Breast epithelium (tissue), 4 donors: ENCODE data around the gene CADM1. TPM values are rescaled to one million over a fixed set of nuclear protein-coding genes. Genes with fewer than 3 reads are reported as not detected.

Experiments
- DNase-seq, 2 donors: peaks; one replicate each; pipeline ENCODE4 v3.0.0-alpha.2; 2019; ENCODE audit warnings: low spot score in 2 of 2
- H3K27ac ChIP-seq, 2 donors: fragments of 200-600 bp; sonication (generic) in 1 of 2; one replicate each; pipeline ENCODE4 v1.5.1; 2016 to 2019; ENCODE audit warnings: mild to moderate bottlenecking in 1 of 2
- H3K27me3 ChIP-seq, 2 donors: fragments of 200-600 bp; sonication (generic) in 1 of 2; one replicate each; pipeline versions ENCODE4 v1.5.1 to v1.6.0; 2017 to 2019; ENCODE audit warnings: control low read depth in 1 of 2, mild to moderate bottlenecking in 1 of 2
- H3K36me3 ChIP-seq: fragments of 200-600 bp; one replicate; pipeline ENCODE4 v1.5.1; 2019
- H3K4me1 ChIP-seq, 2 donors: fragments of 200-600 bp; sonication (generic); one replicate each; pipeline ENCODE4 v1.5.1; 2016 to 2019; ENCODE audit warnings: control low read depth in 1 of 2
- H3K4me3 ChIP-seq, 3 donors: fragments of 200-600 bp; sonication (generic); 1 replicate in 2 of 3; 2 replicates in 1 of 3; pipeline ENCODE4 v1.5.1; 2016 to 2019; ENCODE audit warnings: mild to moderate bottlenecking in 3 of 3, moderate library complexity in 2 of 3
- H3K9me3 ChIP-seq, 2 donors: fragments of 200-600 bp; sonication (generic) in 1 of 2; one replicate each; pipeline ENCODE4 v1.5.1; 2016 to 2019; ENCODE audit warnings: control low read depth in 1 of 2
- POLR2A ChIP-seq: fragments of 450-650 bp; IDR thresholded peaks from one replicate; pipeline ENCODE4 v1.6.1; 2016; ENCODE audit warnings: antibody characterized with exemption, mild to moderate bottlenecking, moderate library complexity
- POLR2AphosphoS5 ChIP-seq, 3 donors: sonication (generic); formaldehyde crosslinking; IDR thresholded peaks; one replicate each; pipeline ENCODE4 v1.6.1; 2017; ENCODE audit warnings: antibody characterized with exemption in 3 of 3
- intact Hi-C: fragments of 100-400 bp; cut with DNase I; formaldehyde crosslinking; loops from one replicate; pipeline ENCODE4 v1.15.1; 2023; ENCODE audit warnings: low total_unique reads
- total RNA-seq, 3 donors: library from RNA; depleted of rRNA; stranded (reverse); fragments of >200 nt; gene quantifications; one replicate each; pipeline ENCODE4 v1.1.0, GENCODE V29; 2016
- TF ChIP-seq, protein P1 (sequence below), 3 donors: fragments of 450-650 bp; IDR thresholded peaks; one replicate each; pipeline ENCODE4 v1.5.1; 2016 to 2017; ENCODE audit warnings: antibody characterized with exemption in 3 of 3, mild to moderate bottlenecking in 3 of 3, moderate library complexity in 3 of 3

The CADM1 gene
- total RNA-seq, 3 donors from 2014 or later, result 5.3 to 48.4 (median 33.1) TPM

DNA sequence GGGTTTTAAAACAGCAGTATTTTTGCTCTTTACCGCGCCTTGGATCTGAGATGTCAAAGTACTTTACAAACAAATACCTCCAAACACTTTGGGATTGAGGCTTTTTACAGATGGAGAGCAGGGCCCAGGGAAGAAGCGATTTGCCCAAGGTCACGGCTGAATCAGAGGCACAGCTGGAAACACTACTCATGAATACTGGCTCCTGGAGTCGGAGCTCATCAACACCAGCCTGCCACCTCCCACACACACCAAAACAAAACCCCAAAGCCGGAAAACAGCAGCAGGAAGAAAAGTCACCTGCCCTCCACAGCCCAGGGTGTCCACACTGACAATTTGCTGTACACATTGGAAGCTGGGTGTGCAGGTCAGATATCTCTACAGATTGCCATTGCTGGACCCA lies 339.4 kb downstream of the CADM1 start:
- Histone ChIP-seq H3K4me3 (no peak overlapping the region), H3K4me1 (no peaks in the 10 kb centered on the region), H3K27me3 (peaks cover 0 to 21% of the 10 kb centered on the region in 2 donors), H3K36me3 (no peaks in the 10 kb centered on the region), H3K27ac (no peak overlapping the region), H3K9me3 (no peaks in the 10 kb centered on the region)
- TF ChIP-seq POLR2A (no peak), POLR2AphosphoS5 (IDR thresholded peaks at IDR 0.05) (no peak)
- TF ChIP-seq, protein P1, sequence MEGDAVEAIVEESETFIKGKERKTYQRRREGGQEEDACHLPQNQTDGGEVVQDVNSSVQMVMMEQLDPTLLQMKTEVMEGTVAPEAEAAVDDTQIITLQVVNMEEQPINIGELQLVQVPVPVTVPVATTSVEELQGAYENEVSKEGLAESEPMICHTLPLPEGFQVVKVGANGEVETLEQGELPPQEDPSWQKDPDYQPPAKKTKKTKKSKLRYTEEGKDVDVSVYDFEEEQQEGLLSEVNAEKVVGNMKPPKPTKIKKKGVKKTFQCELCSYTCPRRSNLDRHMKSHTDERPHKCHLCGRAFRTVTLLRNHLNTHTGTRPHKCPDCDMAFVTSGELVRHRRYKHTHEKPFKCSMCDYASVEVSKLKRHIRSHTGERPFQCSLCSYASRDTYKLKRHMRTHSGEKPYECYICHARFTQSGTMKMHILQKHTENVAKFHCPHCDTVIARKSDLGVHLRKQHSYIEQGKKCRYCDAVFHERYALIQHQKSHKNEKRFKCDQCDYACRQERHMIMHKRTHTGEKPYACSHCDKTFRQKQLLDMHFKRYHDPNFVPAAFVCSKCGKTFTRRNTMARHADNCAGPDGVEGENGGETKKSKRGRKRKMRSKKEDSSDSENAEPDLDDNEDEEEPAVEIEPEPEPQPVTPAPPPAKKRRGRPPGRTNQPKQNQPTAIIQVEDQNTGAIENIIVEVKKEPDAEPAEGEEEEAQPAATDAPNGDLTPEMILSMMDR (IDR thresholded peaks at IDR 0.05), result no peak
- no peak for DNase-seq
- intact Hi-C loops, result no loop called here

DNA sequence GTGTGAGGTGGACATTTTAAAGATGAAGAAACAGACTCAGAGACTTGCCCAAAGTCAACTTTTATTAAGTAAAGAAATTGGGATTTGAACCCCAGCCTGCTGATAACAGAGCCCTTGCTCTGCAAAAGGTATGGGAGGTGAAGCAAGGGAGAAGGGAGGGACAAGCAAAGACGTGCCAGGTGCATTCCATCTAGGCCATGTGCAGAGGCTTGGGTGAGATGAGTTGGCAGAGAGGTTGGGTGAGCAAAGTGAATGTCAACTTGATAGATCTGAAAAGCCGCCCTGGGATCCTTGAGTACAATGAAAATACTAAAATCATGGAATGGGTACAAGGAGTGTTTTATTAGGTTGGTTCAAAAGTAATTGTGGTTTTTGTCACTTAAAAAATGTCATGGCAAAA lies 341.3 kb downstream of the CADM1 start:
- no peak for DNase-seq
- no peak for TF ChIP-seq POLR2AphosphoS5 (IDR thresholded peaks at IDR 0.05)
- Histone ChIP-seq H3K36me3 (no peaks in the 10 kb centered on the region), H3K27ac (no peak overlapping the region), H3K27me3 (peaks cover 0 to 26% of the 10 kb centered on the region in 2 donors), H3K9me3 (no peaks in the 10 kb centered on the region), H3K4me1 (no peaks in the 10 kb centered on the region), H3K4me3 (no peak overlapping the region)
- intact Hi-C loops, result no loop called here

- DNase-seq, result no peak
- intact Hi-C loops, result no loop called here
- no peak for TF ChIP-seq POLR2A
- no peak for TF ChIP-seq POLR2AphosphoS5 (IDR thresholded peaks at IDR 0.05)
- TF ChIP-seq, protein P1 (IDR thresholded peaks at IDR 0.05), result no peak
Measured at GRCh38 chr11:115161876-115162275, 342.3 kb downstream of the CADM1 start.

GRCh38 chr11:115159207-115159606 lies 345.0 kb downstream of the CADM1 start:
- Histone ChIP-seq H3K4me1 (no peaks in the 10 kb centered on the region), H3K9me3 (no peaks in the 10 kb centered on the region), H3K36me3 (no peaks in the 10 kb centered on the region), H3K4me3 (no peak overlapping the region), H3K27me3 (peaks cover 0 to 17% of the 10 kb centered on the region in 2 donors), H3K27ac (no peak overlapping the region)
- intact Hi-C loops, result no loop called here
- TF ChIP-seq, protein P1 (IDR thresholded peaks at IDR 0.05), result no peak
- no peak for TF ChIP-seq POLR2A
- TF ChIP-seq POLR2AphosphoS5 (IDR thresholded peaks at IDR 0.05), result no peak
- no peak for DNase-seq

More at GRCh38 chr11:115161876-115162275, 342.3 kb downstream of the CADM1 start:
- H3K9me3 ChIP-seq, result no peaks in the 10 kb centered on the region
- no peak overlapping the region for H3K4me3 ChIP-seq
- H3K4me1 ChIP-seq, result no peaks in the 10 kb centered on the region
- no peak overlapping the region for H3K27ac ChIP-seq
- H3K36me3 ChIP-seq, result no peaks in the 10 kb centered on the region
- peaks cover 0 to 26% of the 10 kb centered on the region in 2 donors for H3K27me3 ChIP-seq

DNA sequence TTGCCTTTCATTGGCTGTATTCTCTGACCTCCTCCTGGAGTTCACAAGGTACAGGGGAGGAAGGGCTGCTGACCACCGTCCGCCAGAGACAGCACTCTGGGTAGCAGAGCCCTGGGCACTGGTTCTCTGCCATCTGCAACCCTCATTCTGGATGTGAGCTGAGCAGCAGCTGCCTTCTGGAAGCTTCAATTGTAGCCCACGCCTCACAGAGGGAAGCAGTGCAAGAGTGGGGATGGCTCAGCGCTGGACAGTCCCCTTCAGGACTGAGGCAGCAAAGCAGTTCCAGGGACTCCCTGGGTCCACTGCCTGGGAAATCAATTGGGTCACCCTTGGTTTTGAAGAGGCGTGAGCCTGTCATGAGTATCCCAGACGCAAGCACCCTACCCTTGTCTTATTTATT lies 346.2 kb downstream of the CADM1 start:
- intact Hi-C loops, result no loop called here
- no peak for DNase-seq

More for the DNA sequence above, 346.2 kb downstream of the CADM1 start:
- Histone ChIP-seq H3K36me3 (no peaks in the 10 kb centered on the region), H3K4me1 (no peaks in the 10 kb centered on the region), H3K4me3 (no peak overlapping the region), H3K27me3 (peaks cover 0 to 13% of the 10 kb centered on the region in 2 donors), H3K27ac (no peak overlapping the region), H3K9me3 (no peaks in the 10 kb centered on the region)
- TF ChIP-seq POLR2AphosphoS5 (IDR thresholded peaks at IDR 0.05), result no peak
- TF ChIP-seq, protein P1 (IDR thresholded peaks at IDR 0.05), result no peak
- no peak for TF ChIP-seq POLR2A
